Mesothelial cell of epicardium (in vitro differentiated cells): ENCODE data around the gene STARD3. TPM values are rescaled to one million over a fixed set of nuclear protein-coding genes. Genes with fewer than 3 reads are reported as not detected.

Source experiments
- DNase-seq, 2 experiments: peaks; one replicate each; pipeline ENCODE4 v3.0.0; 2021; ENCODE audit warnings: low spot score in 2 of 2; ENCODE audit not compliant: unreplicated experiment in 2 of 2
- H3K27ac Mint-ChIP-seq: 2 replicates; pipeline ENCODE4 v1.8.0; 2021; ENCODE audit warnings: mixed read lengths
- H3K27me3 Mint-ChIP-seq: 2 replicates; pipeline ENCODE4 v1.8.0; 2021; ENCODE audit warnings: low read depth, mixed read lengths
- H3K36me3 Mint-ChIP-seq: 2 replicates; pipeline ENCODE4 v1.8.0; 2021; ENCODE audit warnings: mixed read lengths
- H3K4me1 Mint-ChIP-seq: 2 replicates; pipeline ENCODE4 v1.8.0; 2021; ENCODE audit warnings: mixed read lengths
- H3K4me3 Mint-ChIP-seq: 2 replicates; pipeline ENCODE4 v1.8.0; 2021; ENCODE audit warnings: mild to moderate bottlenecking, moderate library complexity, mixed read lengths
- H3K9me3 Mint-ChIP-seq: 2 replicates; pipeline ENCODE4 v1.8.0; 2021; ENCODE audit warnings: mixed read lengths
- CTCF ChIP-seq: fragments of 200-600 bp; sonication (generic); IDR thresholded peaks from one replicate; pipeline ENCODE4 v1.5.0; 2021; ENCODE audit warnings: antibody characterized with exemption; ENCODE audit not compliant: unreplicated experiment
- total RNA-seq: library from RNA; stranded (reverse); gene quantifications from 3 replicates; pipeline ENCODE4 v1.2.1, GENCODE V29; 2021

The STARD3 gene
- total RNA-seq, 1 donor from 2014 or later, result 56.2 TPM

- H3K36me3 Mint-ChIP-seq, result no peaks in the 10 kb centered on the region
- no peak for DNase-seq
- peaks cover 6% of the 10 kb centered on the region for H3K4me1 Mint-ChIP-seq
- peaks cover 99% of the 10 kb centered on the region for H3K27me3 Mint-ChIP-seq
- no peaks in the 10 kb centered on the region for H3K9me3 Mint-ChIP-seq
- no peak for TF ChIP-seq CTCF
- no peak overlapping the region for H3K27ac Mint-ChIP-seq
- H3K4me3 Mint-ChIP-seq, result no peak overlapping the region
Measured at GRCh38 chr17:39599004-39599664, 37.8 kb upstream of the STARD3 start.

GRCh38 chr17:39599665-39600231 lies 37.2 kb upstream of the STARD3 start:
- no peak for TF ChIP-seq CTCF
- H3K4me3 Mint-ChIP-seq, result no peak overlapping the region

DNA sequence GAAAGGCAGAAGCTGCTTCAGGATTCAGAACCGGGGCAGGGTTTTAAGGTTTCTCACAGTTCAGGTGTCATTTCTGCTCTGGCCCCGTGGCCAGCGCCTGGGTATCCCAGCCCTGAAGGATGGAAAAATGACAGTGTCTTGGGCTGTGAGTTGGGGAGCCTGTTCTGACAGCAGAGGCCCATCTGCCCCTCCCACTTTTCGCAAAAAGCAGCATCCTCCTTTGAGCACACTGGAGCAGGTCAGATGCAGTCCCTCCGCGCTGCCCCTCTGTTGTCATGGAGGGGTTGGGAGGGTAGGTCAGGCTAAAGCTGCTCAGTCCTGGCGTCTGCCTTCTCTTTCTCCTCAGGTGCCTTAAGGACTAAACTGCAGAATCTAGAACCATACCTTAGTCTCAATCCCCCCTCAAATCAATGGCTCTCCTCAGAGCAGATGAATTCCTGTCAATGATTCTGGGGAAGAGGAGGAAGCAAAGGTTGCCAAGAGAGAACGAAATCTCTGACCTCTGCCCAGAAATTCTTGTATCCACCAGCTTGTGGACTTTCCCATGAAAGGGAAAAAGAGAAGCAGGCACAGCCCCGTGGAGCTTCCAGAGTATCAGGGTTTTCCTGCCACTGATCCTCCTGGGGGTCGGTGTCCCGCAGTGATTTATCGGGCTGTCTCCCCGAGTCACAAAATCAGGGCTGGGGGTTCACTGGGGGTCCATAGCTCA lies 36.5 kb upstream of the STARD3 start:
- H3K9me3 Mint-ChIP-seq, result no peaks in the 10 kb centered on the region
- DNase-seq, result no peak
- TF ChIP-seq CTCF, result no peak
- H3K27me3 Mint-ChIP-seq, result peaks cover 98% of the 10 kb centered on the region
- no peaks in the 10 kb centered on the region for H3K36me3 Mint-ChIP-seq
- H3K27ac Mint-ChIP-seq, result no peak overlapping the region
- H3K4me1 Mint-ChIP-seq, result peaks cover 7% of the 10 kb centered on the region
- no peak overlapping the region for H3K4me3 Mint-ChIP-seq

More at GRCh38 chr17:39599665-39600231, 37.2 kb upstream of the STARD3 start:
- H3K27ac Mint-ChIP-seq, result no peak overlapping the region
- no peaks in the 10 kb centered on the region for H3K9me3 Mint-ChIP-seq
- H3K36me3 Mint-ChIP-seq, result no peaks in the 10 kb centered on the region
- no peak for DNase-seq
- peaks cover 98% of the 10 kb centered on the region for H3K27me3 Mint-ChIP-seq
- peaks cover 6% of the 10 kb centered on the region for H3K4me1 Mint-ChIP-seq

GRCh38 chr17:39600997-39601597 lies 35.8 kb upstream of the STARD3 start:
- TF ChIP-seq CTCF, result no peak
- Mint-ChIP-seq H3K36me3 (no peaks in the 10 kb centered on the region), H3K27me3 (peaks cover 97% of the 10 kb centered on the region), H3K9me3 (no peaks in the 10 kb centered on the region), H3K27ac (no peak overlapping the region), H3K4me1 (peaks cover 7% of the 10 kb centered on the region), H3K4me3 (no peak overlapping the region)
- DNase-seq, result no peak

DNA sequence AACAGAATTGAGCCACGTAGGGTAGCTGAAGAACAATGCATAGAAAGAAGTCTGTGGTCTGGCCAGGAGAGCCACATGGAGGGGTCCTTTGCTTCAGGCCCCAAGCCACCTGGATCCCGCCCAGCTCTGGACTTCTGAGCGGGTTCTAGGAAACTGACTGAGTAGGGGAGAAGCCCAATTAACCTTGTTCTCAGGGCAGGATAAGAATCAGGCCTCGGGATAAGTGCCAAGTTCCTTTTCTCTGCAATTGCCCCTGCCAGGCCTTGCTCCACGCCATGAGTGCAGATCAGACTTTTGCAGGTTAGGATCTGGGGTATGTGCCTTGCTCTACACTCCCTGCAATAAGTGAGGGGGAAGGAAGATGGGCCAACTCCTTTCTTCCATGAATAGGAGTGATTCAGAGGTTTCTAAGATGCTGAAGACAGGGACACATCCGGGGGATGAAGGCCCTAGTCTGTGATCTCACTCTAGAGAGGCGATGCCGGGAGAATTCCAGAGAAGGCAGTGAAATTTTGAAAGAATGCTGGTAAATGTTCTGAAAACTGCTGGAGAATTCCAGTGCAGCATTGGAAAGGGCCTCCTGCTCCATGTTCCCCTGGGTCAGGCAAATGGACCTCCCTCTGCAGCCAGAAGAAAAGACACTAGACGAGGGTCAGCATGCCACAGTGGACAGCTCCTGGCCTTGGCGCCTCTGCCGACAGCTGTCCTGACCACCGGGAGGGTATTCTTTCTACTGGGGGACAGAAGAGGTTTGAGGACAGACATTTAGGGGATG lies 35.0 kb upstream of the STARD3 start:
- TF ChIP-seq CTCF, result no peak
- H3K27me3 Mint-ChIP-seq, result peaks cover 95% of the 10 kb centered on the region
- H3K4me3 Mint-ChIP-seq, result no peak overlapping the region
- peaks cover 7% of the 10 kb centered on the region for H3K4me1 Mint-ChIP-seq
- H3K36me3 Mint-ChIP-seq, result no peaks in the 10 kb centered on the region
- H3K9me3 Mint-ChIP-seq, result no peaks in the 10 kb centered on the region
- DNase-seq, result no peak
- no peak overlapping the region for H3K27ac Mint-ChIP-seq
